IPS-18a (cell line): ENCODE results near the gene MGMT.

Experiments used
- H3K27ac ChIP-seq: one replicate; pipeline ENCODE4 v1.5.1; 2013; ENCODE audit warnings: low read length
- H3K27me3 ChIP-seq: one replicate; pipeline ENCODE4 v1.6.1; 2013; ENCODE audit warnings: mild to moderate bottlenecking, low read length; ENCODE audit not compliant: control insufficient read depth, insufficient read depth
- H3K36me3 ChIP-seq: one replicate; pipeline ENCODE4 v1.6.1; 2013; ENCODE audit warnings: low read depth, low read length; ENCODE audit not compliant: control insufficient read depth
- H3K4me1 ChIP-seq: one replicate; pipeline ENCODE4 v1.6.1; 2013; ENCODE audit warnings: low read depth, low read length; ENCODE audit not compliant: control insufficient read depth
- H3K4me3 ChIP-seq: one replicate; pipeline ENCODE4 v1.5.1; 2013; ENCODE audit warnings: low read length
- H3K9ac ChIP-seq: one replicate; pipeline ENCODE4 v1.6.1; 2013; ENCODE audit warnings: mild to moderate bottlenecking, low read length, moderate library complexity
- H3K9me3 ChIP-seq: one replicate; pipeline ENCODE4 v1.6.1; 2013; ENCODE audit warnings: low read depth, low read length; ENCODE audit not compliant: control insufficient read depth

MGMT gene

DNA sequence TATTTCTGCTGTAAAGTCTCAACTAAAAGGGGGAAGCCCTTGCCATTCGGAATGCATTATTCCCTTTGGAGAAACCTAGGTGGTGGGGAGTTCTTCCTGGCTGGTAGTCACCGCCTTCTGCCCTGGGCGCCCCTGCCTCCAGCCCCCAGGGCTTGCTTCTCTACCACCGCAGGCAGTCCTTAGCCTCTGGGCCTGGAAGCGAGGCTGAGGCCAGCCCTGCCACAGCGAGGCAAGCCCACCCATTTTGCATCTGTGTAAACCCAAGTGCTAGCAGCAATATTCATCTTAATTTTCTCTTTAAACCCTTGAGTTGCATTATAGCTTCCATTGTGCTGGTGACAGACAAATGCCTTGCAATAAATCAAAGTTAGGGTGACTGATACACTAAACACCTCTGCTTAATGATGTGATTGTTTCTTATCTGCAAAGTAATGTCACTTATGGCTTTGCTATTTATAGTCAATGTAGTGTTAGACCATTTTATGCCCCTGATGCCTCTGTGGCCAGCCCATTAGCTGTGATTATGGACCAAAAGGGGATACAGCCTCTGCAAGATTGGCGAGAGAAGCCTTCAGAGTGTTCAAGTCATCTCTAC, 26.2 kb upstream of the MGMT start:
- no peaks in the 10 kb centered on the region for H3K9me3 ChIP-seq
- H3K27ac ChIP-seq = no peak overlapping the region
- H3K9ac ChIP-seq = no peak overlapping the region
- no peaks in the 10 kb centered on the region for H3K27me3 ChIP-seq
- H3K4me1 ChIP-seq = peaks cover 16% of the 10 kb centered on the region
- H3K36me3 ChIP-seq = no peaks in the 10 kb centered on the region
- no peak overlapping the region for H3K4me3 ChIP-seq

GRCh38 chr10:129441372-129442009, 25.6 kb upstream of the MGMT start:
- H3K4me1 ChIP-seq = peaks cover 16% of the 10 kb centered on the region
- H3K27ac ChIP-seq = no peak overlapping the region
- H3K27me3 ChIP-seq = no peaks in the 10 kb centered on the region
- no peaks in the 10 kb centered on the region for H3K9me3 ChIP-seq
- no peak overlapping the region for H3K4me3 ChIP-seq
- H3K9ac ChIP-seq = no peak overlapping the region
- H3K36me3 ChIP-seq = no peaks in the 10 kb centered on the region

- H3K27me3 ChIP-seq = no peaks in the 10 kb centered on the region
- peaks cover 15% of the 10 kb centered on the region for H3K4me1 ChIP-seq
- H3K27ac ChIP-seq = no peak overlapping the region
- no peaks in the 10 kb centered on the region for H3K36me3 ChIP-seq
- no peaks in the 10 kb centered on the region for H3K9me3 ChIP-seq
- no peak overlapping the region for H3K9ac ChIP-seq
- H3K4me3 ChIP-seq = no peak overlapping the region
Observed at GRCh38 chr10:129442866-129443265, 24.2 kb upstream of the MGMT start.

- Histone ChIP-seq H3K27me3 (no peaks in the 10 kb centered on the region), H3K9ac (no peak overlapping the region), H3K4me1 (peaks cover 9% of the 10 kb centered on the region), H3K27ac (no peak overlapping the region), H3K36me3 (no peaks in the 10 kb centered on the region), H3K9me3 (no peaks in the 10 kb centered on the region), H3K4me3 (no peak overlapping the region)
Observed at GRCh38 chr10:129444359-129444758, 22.7 kb upstream of the MGMT start.

DNA sequence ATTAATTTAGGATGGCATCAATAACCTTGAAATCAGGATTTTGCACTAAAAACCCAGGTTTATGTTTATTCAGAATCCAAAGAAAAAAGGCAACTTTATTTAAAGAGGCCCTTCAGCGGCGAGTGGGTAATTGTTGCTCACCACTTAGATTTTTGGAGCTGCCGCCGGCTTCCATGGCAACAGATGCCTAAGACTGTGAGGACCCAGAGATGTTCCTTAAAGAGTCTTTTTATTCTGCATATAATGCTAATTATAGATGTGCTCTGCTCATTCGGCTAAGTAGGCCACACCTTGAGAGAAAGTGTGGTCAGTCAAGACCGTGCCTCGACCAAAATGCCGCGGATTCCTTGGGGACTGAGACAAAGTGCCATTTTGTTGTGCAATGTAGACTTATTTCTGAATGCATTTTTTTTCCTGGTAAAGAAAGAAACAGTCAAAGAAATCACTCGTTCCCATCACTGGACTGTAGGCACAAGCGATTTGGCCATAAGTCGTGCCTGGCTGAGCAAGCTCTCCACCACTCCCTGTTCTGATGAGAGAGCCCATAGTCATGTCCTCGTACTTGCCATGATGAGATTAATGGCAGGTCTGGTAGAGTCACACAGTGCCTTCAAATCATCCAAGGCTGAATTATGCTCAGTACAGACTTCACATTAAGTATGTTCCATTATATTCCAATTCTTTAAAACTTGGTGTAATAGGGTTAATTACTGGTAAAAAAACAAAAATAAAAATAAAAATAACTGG, 21.4 kb upstream of the MGMT start:
- H3K36me3 ChIP-seq = no peaks in the 10 kb centered on the region

DNA sequence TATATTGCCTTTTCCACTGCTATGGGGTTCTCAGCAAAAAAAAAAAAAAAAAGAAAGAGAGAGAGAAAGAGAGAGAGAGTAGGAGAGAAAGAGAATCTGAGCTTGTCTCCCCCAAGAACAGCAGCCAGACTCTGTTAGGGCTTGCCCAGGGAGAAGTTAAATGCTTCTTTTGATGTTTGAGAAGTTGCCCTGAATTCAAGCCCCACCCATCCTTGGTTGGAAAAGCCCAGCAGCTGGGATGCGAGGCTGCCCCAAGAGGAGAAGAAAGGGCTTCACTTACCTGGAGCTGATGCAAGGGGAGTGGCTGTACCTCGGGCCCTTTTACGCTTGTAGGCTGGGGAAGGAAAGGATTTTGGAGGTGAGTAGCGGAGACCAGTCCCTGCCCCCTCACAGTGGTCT, 20.9 kb upstream of the MGMT start:
- Histone ChIP-seq H3K9me3 (no peaks in the 10 kb centered on the region), H3K27me3 (no peaks in the 10 kb centered on the region), H3K4me1 (peaks cover 7% of the 10 kb centered on the region), H3K9ac (no peak overlapping the region), H3K4me3 (no peak overlapping the region), H3K27ac (no peak overlapping the region), H3K36me3 (no peaks in the 10 kb centered on the region)

More for the DNA sequence above, 21.4 kb upstream of the MGMT start:
- Histone ChIP-seq H3K27me3 (no peaks in the 10 kb centered on the region), H3K9me3 (no peaks in the 10 kb centered on the region), H3K4me1 (peaks cover 9% of the 10 kb centered on the region), H3K4me3 (no peak overlapping the region), H3K9ac (no peak overlapping the region), H3K27ac (no peak overlapping the region)

- H3K27ac ChIP-seq = no peak overlapping the region
- H3K27me3 ChIP-seq = no peaks in the 10 kb centered on the region
- H3K9ac ChIP-seq = no peak overlapping the region
- H3K36me3 ChIP-seq = no peaks in the 10 kb centered on the region
- H3K4me1 ChIP-seq = no peaks in the 10 kb centered on the region
- H3K9me3 ChIP-seq = no peaks in the 10 kb centered on the region
- H3K4me3 ChIP-seq = no peak overlapping the region
Observed at GRCh38 chr10:129447486-129447885, 19.6 kb upstream of the MGMT start.

- no peak overlapping the region for H3K9ac ChIP-seq
- no peaks in the 10 kb centered on the region for H3K4me1 ChIP-seq
- H3K27ac ChIP-seq = no peak overlapping the region
- no peaks in the 10 kb centered on the region for H3K36me3 ChIP-seq
- H3K27me3 ChIP-seq = no peaks in the 10 kb centered on the region
- no peak overlapping the region for H3K4me3 ChIP-seq
- H3K9me3 ChIP-seq = no peaks in the 10 kb centered on the region
Observed at GRCh38 chr10:129448086-129448485, 19.0 kb upstream of the MGMT start.

DNA sequence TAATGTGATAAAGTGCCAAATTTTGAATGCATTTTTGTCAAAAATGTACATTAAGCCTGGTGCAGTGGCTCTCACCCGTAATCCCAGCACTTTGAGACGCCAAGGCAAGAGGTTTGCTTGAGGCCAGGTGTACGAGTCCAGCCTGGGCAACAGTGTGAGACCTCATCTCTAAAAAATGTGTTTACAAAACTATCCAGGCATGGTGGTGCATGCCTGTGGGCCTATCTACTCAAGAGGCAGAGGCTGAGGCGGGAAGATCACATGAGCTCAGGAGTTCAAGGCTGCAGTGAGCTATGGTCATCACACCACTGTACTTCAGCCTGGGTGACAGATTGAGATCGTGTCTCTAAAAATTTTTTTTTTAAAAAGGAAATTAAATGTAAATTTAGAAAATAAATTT, 18.5 kb upstream of the MGMT start:
- Histone ChIP-seq H3K4me3 (no peak overlapping the region), H3K27ac (no peak overlapping the region), H3K36me3 (no peaks in the 10 kb centered on the region), H3K9ac (no peak overlapping the region), H3K4me1 (no peaks in the 10 kb centered on the region), H3K9me3 (no peaks in the 10 kb centered on the region), H3K27me3 (no peaks in the 10 kb centered on the region)

- Histone ChIP-seq H3K4me3 (no peak overlapping the region), H3K27me3 (no peaks in the 10 kb centered on the region), H3K9me3 (no peaks in the 10 kb centered on the region), H3K36me3 (no peaks in the 10 kb centered on the region), H3K4me1 (no peaks in the 10 kb centered on the region), H3K27ac (no peak overlapping the region), H3K9ac (no peak overlapping the region)
Observed at GRCh38 chr10:129449893-129450292, 17.1 kb upstream of the MGMT start.

DNA sequence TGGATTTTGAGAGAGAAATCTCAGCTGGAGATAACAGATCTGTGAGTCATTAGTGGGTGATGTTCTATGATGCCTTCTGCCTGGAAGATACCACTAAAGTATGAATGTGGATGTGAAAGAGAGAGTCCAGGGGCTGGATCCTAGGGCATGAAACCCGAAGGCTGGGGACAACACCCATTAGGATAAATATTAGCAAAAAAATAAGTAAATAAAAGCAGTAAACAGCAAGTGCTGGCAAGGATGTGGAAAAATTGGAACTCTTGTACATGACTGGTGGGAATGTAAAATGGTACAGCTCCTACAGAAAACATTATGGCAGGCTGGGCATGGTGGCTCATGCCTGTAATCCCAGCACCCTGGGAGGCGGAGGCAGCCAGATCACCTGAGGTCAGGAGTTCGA, 16.6 kb upstream of the MGMT start:
- Histone ChIP-seq H3K36me3 (no peaks in the 10 kb centered on the region), H3K27me3 (no peaks in the 10 kb centered on the region), H3K4me3 (no peak overlapping the region), H3K9me3 (no peaks in the 10 kb centered on the region), H3K27ac (no peak overlapping the region), H3K9ac (no peak overlapping the region), H3K4me1 (no peaks in the 10 kb centered on the region)

DNA sequence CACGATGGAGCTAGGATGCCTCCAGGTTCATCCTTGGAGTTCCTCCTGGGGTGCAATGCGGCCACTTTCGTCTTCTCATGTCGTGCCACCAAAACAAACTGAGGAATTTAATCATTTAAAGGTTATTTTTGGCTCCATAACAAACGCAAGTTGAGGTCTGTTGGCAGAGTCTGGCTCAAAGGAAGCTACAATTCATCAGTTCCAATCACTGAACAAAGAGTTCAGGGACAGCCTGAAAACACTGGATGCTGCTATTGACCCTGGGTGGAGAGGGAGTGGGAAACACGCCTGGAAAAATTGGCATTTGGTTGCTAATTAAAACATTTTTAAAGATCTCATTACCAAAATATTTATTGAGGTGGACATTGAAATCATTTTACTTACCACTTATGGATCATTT, 11.4 kb upstream of the MGMT start:
- no peaks in the 10 kb centered on the region for H3K27me3 ChIP-seq
- H3K27ac ChIP-seq = no peak overlapping the region
- no peak overlapping the region for H3K9ac ChIP-seq
- H3K9me3 ChIP-seq = no peaks in the 10 kb centered on the region
- no peak overlapping the region for H3K4me3 ChIP-seq
- H3K36me3 ChIP-seq = no peaks in the 10 kb centered on the region
- peaks cover 6% of the 10 kb centered on the region for H3K4me1 ChIP-seq
